GM12878 (cell line): ENCODE measurements around the gene S100A3. TPM values are rescaled to one million over a fixed set of nuclear protein-coding genes. Genes with fewer than 3 reads are reported as not detected.

Experiments used
- ATAC-seq: fragments of 200-7000 bp; cut with Tn5 transposase; 3 replicates; pipeline ENCODE4 v1.9.1; 2020; ENCODE audit warnings: mild to moderate bottlenecking, moderate library complexity
- BruUV-seq: library from RNA; stranded (reverse); fragments of 400-500 nt; replicated peaks from 2 replicates; lab custom pipeline; 2021; lab: Mats Ljungman, UMichigan
- CTCF ChIA-PET: fragments of 300-600 bp; sonication (Branson Sonifier 250); formaldehyde crosslinking; extraction: SDS; loops from one replicate; lab custom pipeline; 2021; ENCODE audit warnings: inconsistent platforms; lab: Yijun Ruan, JAX
- POLR2A ChIA-PET: fragments of 350-600 bp; formaldehyde crosslinking; extraction: SDS; loops from one replicate; lab custom pipeline; 2021; ENCODE audit warnings: inconsistent platforms; lab: Charles Lee
- RAD21 ChIA-PET: fragments of 300-600 bp; sonication (Branson Sonifier 250); formaldehyde crosslinking; loops from one replicate; lab custom pipeline; 2023; ENCODE audit warnings: antibody characterized with exemption; ENCODE audit not compliant: unreplicated experiment; lab: Charles Lee
- SMC1A ChIA-PET: fragments of 300-600 bp; sonication (Branson Sonifier 250); formaldehyde crosslinking; loops from one replicate; lab custom pipeline; 2023; ENCODE audit not compliant: unreplicated experiment, uncharacterized antibody; lab: Charles Lee
- DNase-seq: peaks from one replicate; pipeline ENCODE4 v3.0.0-alpha.2; 2011; ENCODE audit warnings: low read depth, low spot score
- FAIRE-seq: peaks from 3 replicates; lab custom pipeline; 2011; peaks lifted over from hg19 to GRCh38; lab: Jason Lieb, UNC
- H2AFZ ChIP-seq: 2 replicates; pipeline ENCODE4 v1.6.0; 2011; ENCODE audit warnings: low read depth, low read length, control low read depth; ENCODE audit not compliant: control insufficient read depth
- H3K27ac ChIP-seq: 2 replicates; pipeline ENCODE4 v1.5.1; 2011; ENCODE audit warnings: control low read depth; ENCODE audit not compliant: control insufficient read depth, insufficient read depth
- H3K27me3 ChIP-seq, 2 experiments: replicated peaks in 1 of 2; 2 replicates each; pipeline versions ENCODE4 v1.6.0 to v1.6.1; 2011; ENCODE audit warnings: low read length in 1 of 2; ENCODE audit not compliant: control insufficient read depth in 2 of 2, insufficient read depth in 2 of 2
- H3K36me3 ChIP-seq, 2 experiments: 2 replicates each; pipeline ENCODE4 v1.5.1; 2011; ENCODE audit warnings: low read length in 1 of 2; ENCODE audit not compliant: control insufficient read depth in 2 of 2, insufficient read depth in 2 of 2
- H3K4me1 ChIP-seq: 2 replicates; pipeline ENCODE4 v1.6.1; 2011; ENCODE audit warnings: mild to moderate bottlenecking, low read length, moderate library complexity, mixed read lengths; ENCODE audit not compliant: control insufficient read depth, insufficient read depth
- H3K4me2 ChIP-seq: 2 replicates; pipeline ENCODE4 v1.6.0; 2011; ENCODE audit warnings: control low read depth; ENCODE audit not compliant: control insufficient read depth, insufficient read depth
- H3K4me3 ChIP-seq: fragments of 200-600 bp; sonication (generic); 2 replicates; pipeline ENCODE4 v1.5.1; 2016
- H3K79me2 ChIP-seq: 2 replicates; pipeline ENCODE4 v1.6.0; 2011; ENCODE audit warnings: low read length; ENCODE audit not compliant: control insufficient read depth, insufficient read depth
- H3K9ac ChIP-seq: 2 replicates; pipeline ENCODE4 v1.8.0; 2011; ENCODE audit warnings: low read length, control low read depth, mixed read lengths; ENCODE audit not compliant: control insufficient read depth, insufficient read depth
- H3K9me3 ChIP-seq: replicated peaks from 3 replicates; pipeline ENCODE4 v1.5.1; 2011; ENCODE audit warnings: mild to moderate bottlenecking, low read length; ENCODE audit not compliant: control insufficient read depth, insufficient read depth
- H4K20me1 ChIP-seq: 2 replicates; pipeline ENCODE4 v1.6.0; 2011; ENCODE audit not compliant: control insufficient read depth, insufficient read depth
- ATF7 ChIP-seq: fragments of 450-650 bp; IDR thresholded peaks from 2 replicates; pipeline ENCODE4 v1.6.1; 2016; ENCODE audit warnings: low read depth, mild to moderate bottlenecking
- EZH2 ChIP-seq: IDR thresholded peaks from 2 replicates; pipeline ENCODE4 v1.6.1; 2012; ENCODE audit warnings: low read depth, mild to moderate bottlenecking, control low read depth, inconsistent platforms, low read length, borderline replicate concordance; ENCODE audit not compliant: control insufficient read depth
- HDGF ChIP-seq: fragments of 450-650 bp; IDR thresholded peaks from 2 replicates; pipeline ENCODE4 v1.6.1; 2016; ENCODE audit warnings: antibody characterized with exemption
- IKZF2 ChIP-seq, 2 experiments: fragments of 450-650 bp; IDR thresholded peaks; 2 replicates each; pipeline ENCODE4 v1.6.1; 2017; ENCODE audit warnings: mild to moderate bottlenecking in 2 of 2, moderate library complexity in 2 of 2
- MTA2 ChIP-seq: fragments of 450-650 bp; IDR thresholded peaks from 2 replicates; pipeline ENCODE4 v1.6.1; 2016; ENCODE audit warnings: low read depth, mild to moderate bottlenecking, moderate library complexity
- RB1 ChIP-seq: fragments of 450-650 bp; formaldehyde crosslinking; IDR thresholded peaks from 2 replicates; pipeline ENCODE4 v1.6.1; 2017; ENCODE audit warnings: mild to moderate bottlenecking, borderline replicate concordance
- RCOR1 ChIP-seq: conservative IDR thresholded peaks from 2 replicates; pipeline ENCODE4 v1.6.1; 2012; ENCODE audit warnings: low read depth, low read length, improper control_type of control experiment
- SIX5 ChIP-seq: IDR thresholded peaks from 2 replicates; pipeline ENCODE4 v1.6.1; 2011; ENCODE audit warnings: mild to moderate bottlenecking, low read depth, low read length, moderate library complexity; ENCODE audit not compliant: severe bottlenecking
- SMARCA5 ChIP-seq: fragments of 450-650 bp; IDR thresholded peaks from 2 replicates; pipeline ENCODE4 v1.6.1; 2017; ENCODE audit warnings: mild to moderate bottlenecking
- ZNF687 ChIP-seq: fragments of 450-650 bp; IDR thresholded peaks from 2 replicates; pipeline ENCODE4 v1.6.1; 2017; ENCODE audit warnings: mild to moderate bottlenecking, moderate library complexity
- WGBS: methylation state at CpG from one replicate; pipeline ENCODE4 v1.1.6; 2016; ENCODE audit warnings: low lambda C conversion rate; ENCODE audit not compliant: insufficient replicate concordance, insufficient coverage; ENCODE audit errors: missing lambda C conversion rate; 5-methylcytosine and 5-hydroxymethylcytosine counted together
- in situ Hi-C: fragments of 300-500 bp; cut with MboI; formaldehyde crosslinking; loops from 9 replicates; pipeline ENCODE4 v1.14.3; 2018; ENCODE audit warnings: mixed read lengths
- intact Hi-C: fragments of 100-400 bp; cut with micrococcal nuclease; formaldehyde crosslinking; loops from one replicate; pipeline ENCODE4 v1.14.2; 2022; ENCODE audit not compliant: unreplicated experiment
- polyA plus RNA-seq, 11 experiments: library from polyadenylated mRNA; depleted of rRNA in 4 of 11; unstranded in 6 of 11; stranded (reverse) in 5 of 11; fragments of >200 nt; fragmentation: Nextera tagmentation in 4 of 11; fragmentation: Illumina TruSeq in 1 of 11; extraction: Ambion mirVana in 4 of 11; extraction: Trizol in 1 of 11; gene quantifications; 1 replicate in 1 of 11; 2 replicates in 10 of 11; pipeline versions ENCODE4 v1.2.1 to v1.2.3, GENCODE V29; 2011 to 2016; ENCODE audit warnings: inconsistent platforms in 2 of 11, missing spikeins in 2 of 11, low read depth in 1 of 11
- total RNA-seq, 4 experiments: library from RNA; depleted of rRNA in 3 of 4; stranded (reverse); fragments of >200 nt in 3 of 4; fragmentation: Illumina TruSeq in 1 of 4; extraction: Trizol in 1 of 4; gene quantifications; 2 replicates each; pipeline versions ENCODE4 v1.2.1 to v1.2.3, GENCODE V29; 2013 to 2021
- TF ChIP-seq, protein P1 (sequence below): fragments of 450-650 bp; IDR thresholded peaks from 2 replicates; pipeline ENCODE4 v1.6.1; 2017; ENCODE audit warnings: borderline replicate concordance
- TF ChIP-seq, protein P2 (sequence below): fragments of 450-650 bp; IDR thresholded peaks from 2 replicates; pipeline ENCODE4 v1.6.1; 2016; ENCODE audit warnings: mild to moderate bottlenecking, moderate library complexity, borderline replicate concordance

The S100A3 gene
- total and polyA plus RNA-seq, 10 of the 15 experiments (the other 5 are each of a cell fraction or from before 2014, with no cell fraction given) = 0.32 to 0.45 TPM; not detected in 8

- Histone ChIP-seq H3K9me3 (no peaks in the 10 kb centered on the region), H3K27ac (peak within 1 kb of the TSS; percentile 25; the same call in 1 of the 2 replicates), H3K27me3 (no peaks in the 10 kb centered on the region), H4K20me1 (no peaks in the 10 kb centered on the region), H3K9ac (peak within 1 kb of the TSS; percentile 38; the same call in 1 of the 2 replicates), H2AFZ (peak within 1 kb of the TSS; percentile 88), H3K79me2 (no peaks in the 10 kb centered on the region), H3K4me2 (no peak within 1 kb of the TSS; the same call in 1 of the 2 replicates), H3K36me3 (no peaks in the 10 kb centered on the region), H3K4me1 (peaks cover 15% of the 10 kb centered on the region), H3K4me3 (no peak within 1 kb of the TSS)
- DNase-seq = peak; percentile 39
- intact Hi-C loops (loop anchor here (5.0 kb wide), 2 partner anchors 33 to 182 kb away; no protein-coding TSS in a partner anchor), in situ Hi-C loops (no loop called here)
- WGBS = 13% methylated on average over 8 of the region's 8 CpGs
- peak; percentile 80 for ATAC-seq
- ChIA-PET SMC1A (interaction anchor here (0.8 to 2.2 kb wide), 13 partner anchors 13 to 220 kb away, joined by 3 to 21 read pairs (median 3); partner anchors contain the start of genes CHTOP and S100A6), CTCF (interaction anchor here (0.6 to 8.3 kb wide), 17 partner anchors 10 to 451 kb away, joined by 3 to 113 read pairs (median 4); partner anchors contain the start of genes CHTOP, S100A13, S100A14 and S100A5), RAD21 (interaction anchor here (0.5 to 2.5 kb wide), 14 partner anchors 15 to 400 kb away, joined by 3 to 43 read pairs (median 4); partner anchors contain the start of genes CHTOP, S100A4, S100A5 and S100A6), POLR2A (interaction anchor here (0.5 to 4.1 kb wide), 12 partner anchors 11 to 262 kb away, joined by 3 to 34 read pairs (median 4); partner anchors contain the start of genes CHTOP, S100A4, S100A5 and S100A6)
- FAIRE-seq = peak; percentile 59
- no TSS peak for BruUV-seq
- TF ChIP-seq MTA2 (peak; percentile 59; the same call in 1 of the 2 replicates), IKZF2 (IDR thresholded peaks at IDR 0.05) (peak; percentile 22 to 37; a peak in 2 of 4 replicates), ATF7 (peak; percentile 51; the same call in 1 of the 2 replicates), ZNF687 (peak; percentile 88), SIX5 (no peak), RB1 (no peak), HDGF (peak; percentile 41; the same call in 1 of the 2 replicates), SMARCA5 (no peak), EZH2 (no peak), RCOR1 (no peak)
- TF ChIP-seq, protein P1, sequence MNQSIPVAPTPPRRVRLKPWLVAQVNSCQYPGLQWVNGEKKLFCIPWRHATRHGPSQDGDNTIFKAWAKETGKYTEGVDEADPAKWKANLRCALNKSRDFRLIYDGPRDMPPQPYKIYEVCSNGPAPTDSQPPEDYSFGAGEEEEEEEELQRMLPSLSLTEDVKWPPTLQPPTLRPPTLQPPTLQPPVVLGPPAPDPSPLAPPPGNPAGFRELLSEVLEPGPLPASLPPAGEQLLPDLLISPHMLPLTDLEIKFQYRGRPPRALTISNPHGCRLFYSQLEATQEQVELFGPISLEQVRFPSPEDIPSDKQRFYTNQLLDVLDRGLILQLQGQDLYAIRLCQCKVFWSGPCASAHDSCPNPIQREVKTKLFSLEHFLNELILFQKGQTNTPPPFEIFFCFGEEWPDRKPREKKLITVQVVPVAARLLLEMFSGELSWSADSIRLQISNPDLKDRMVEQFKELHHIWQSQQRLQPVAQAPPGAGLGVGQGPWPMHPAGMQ = no peak
- TF ChIP-seq, protein P2, sequence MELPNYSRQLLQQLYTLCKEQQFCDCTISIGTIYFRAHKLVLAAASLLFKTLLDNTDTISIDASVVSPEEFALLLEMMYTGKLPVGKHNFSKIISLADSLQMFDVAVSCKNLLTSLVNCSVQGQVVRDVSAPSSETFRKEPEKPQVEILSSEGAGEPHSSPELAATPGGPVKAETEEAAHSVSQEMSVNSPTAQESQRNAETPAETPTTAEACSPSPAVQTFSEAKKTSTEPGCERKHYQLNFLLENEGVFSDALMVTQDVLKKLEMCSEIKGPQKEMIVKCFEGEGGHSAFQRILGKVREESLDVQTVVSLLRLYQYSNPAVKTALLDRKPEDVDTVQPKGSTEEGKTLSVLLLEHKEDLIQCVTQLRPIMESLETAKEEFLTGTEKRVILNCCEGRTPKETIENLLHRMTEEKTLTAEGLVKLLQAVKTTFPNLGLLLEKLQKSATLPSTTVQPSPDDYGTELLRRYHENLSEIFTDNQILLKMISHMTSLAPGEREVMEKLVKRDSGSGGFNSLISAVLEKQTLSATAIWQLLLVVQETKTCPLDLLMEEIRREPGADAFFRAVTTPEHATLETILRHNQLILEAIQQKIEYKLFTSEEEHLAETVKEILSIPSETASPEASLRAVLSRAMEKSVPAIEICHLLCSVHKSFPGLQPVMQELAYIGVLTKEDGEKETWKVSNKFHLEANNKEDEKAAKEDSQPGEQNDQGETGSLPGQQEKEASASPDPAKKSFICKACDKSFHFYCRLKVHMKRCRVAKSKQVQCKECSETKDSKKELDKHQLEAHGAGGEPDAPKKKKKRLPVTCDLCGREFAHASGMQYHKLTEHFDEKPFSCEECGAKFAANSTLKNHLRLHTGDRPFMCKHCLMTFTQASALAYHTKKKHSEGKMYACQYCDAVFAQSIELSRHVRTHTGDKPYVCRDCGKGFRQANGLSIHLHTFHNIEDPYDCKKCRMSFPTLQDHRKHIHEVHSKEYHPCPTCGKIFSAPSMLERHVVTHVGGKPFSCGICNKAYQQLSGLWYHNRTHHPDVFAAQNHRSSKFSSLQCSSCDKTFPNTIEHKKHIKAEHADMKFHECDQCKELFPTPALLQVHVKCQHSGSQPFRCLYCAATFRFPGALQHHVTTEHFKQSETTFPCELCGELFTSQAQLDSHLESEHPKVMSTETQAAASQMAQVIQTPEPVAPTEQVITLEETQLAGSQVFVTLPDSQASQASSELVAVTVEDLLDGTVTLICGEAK = no peak
Observed at GRCh38 chr1:153565529-153566374, 16.7 kb upstream of the S100A3 start, which contains the start of gene S100A2. TSS of gene S100A2 (minus strand) at chr1:153565844. CDS start at chr1:153563877, 1,967 bp downstream.
